Measurements from ENCODE around the gene ZNF343. TPM values are rescaled to one million over a fixed set of nuclear protein-coding genes. Genes with fewer than 3 reads are reported as not detected.
"Not testable (repeated sequence)": the region's sequence is repeated elsewhere in the genome, so short reads cannot be mapped to it uniquely, and the experiment has no call there.

ZNF343 gene
- total RNA-seq, 1 donor from 2014 or later = 9.2 TPM

- DNase-seq (ENCODE audit: low read depth) (no peak), FAIRE-seq (no peak)
- Histone ChIP-seq H3K27me3 (ENCODE audit: control insufficient read depth, insufficient read depth, low read length) (peaks cover 7% of the 10 kb centered on the region), H3K36me3 (ENCODE audit: control insufficient read depth, insufficient read depth, low read length) (no peaks in the 10 kb centered on the region), H3K4me3 (ENCODE audit: low read depth, low read length) (no peak overlapping the region)
- TF ChIP-seq, protein P1, sequence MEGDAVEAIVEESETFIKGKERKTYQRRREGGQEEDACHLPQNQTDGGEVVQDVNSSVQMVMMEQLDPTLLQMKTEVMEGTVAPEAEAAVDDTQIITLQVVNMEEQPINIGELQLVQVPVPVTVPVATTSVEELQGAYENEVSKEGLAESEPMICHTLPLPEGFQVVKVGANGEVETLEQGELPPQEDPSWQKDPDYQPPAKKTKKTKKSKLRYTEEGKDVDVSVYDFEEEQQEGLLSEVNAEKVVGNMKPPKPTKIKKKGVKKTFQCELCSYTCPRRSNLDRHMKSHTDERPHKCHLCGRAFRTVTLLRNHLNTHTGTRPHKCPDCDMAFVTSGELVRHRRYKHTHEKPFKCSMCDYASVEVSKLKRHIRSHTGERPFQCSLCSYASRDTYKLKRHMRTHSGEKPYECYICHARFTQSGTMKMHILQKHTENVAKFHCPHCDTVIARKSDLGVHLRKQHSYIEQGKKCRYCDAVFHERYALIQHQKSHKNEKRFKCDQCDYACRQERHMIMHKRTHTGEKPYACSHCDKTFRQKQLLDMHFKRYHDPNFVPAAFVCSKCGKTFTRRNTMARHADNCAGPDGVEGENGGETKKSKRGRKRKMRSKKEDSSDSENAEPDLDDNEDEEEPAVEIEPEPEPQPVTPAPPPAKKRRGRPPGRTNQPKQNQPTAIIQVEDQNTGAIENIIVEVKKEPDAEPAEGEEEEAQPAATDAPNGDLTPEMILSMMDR (IDR thresholded peaks at IDR 0.05; ENCODE audit: insufficient read depth, low read length, severe bottlenecking) = no peak
These were observed 27.2 kb upstream of the ZNF343 start for GRCh38 chr20:2535711-2536559.

DNA sequence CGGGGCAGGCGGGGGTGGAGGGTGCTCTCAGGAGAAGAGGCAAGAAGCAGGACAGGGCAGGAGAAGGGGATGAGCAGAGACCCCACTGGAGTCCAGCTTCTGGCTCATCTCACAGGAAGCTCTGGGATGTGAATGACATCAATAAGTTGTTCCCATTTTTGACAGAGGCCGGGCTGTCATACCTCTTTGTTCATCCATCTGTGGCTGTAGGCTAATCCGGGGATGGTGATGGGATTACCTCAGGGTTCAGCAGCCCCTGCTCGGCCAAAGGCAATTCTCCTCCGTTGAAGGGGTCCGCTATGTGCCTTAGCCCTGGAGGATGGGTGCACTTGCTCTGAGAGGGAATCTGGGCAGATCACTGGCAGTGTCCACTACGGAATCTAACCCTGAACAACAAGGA, 24.4 kb upstream of the ZNF343 start:
- peaks cover 7% of the 10 kb centered on the region for H3K27me3 ChIP-seq (ENCODE audit: control insufficient read depth, insufficient read depth, low read length)
- TF ChIP-seq, protein P1 (IDR thresholded peaks at IDR 0.05; ENCODE audit: insufficient read depth, low read length, severe bottlenecking) = no peak

DNA sequence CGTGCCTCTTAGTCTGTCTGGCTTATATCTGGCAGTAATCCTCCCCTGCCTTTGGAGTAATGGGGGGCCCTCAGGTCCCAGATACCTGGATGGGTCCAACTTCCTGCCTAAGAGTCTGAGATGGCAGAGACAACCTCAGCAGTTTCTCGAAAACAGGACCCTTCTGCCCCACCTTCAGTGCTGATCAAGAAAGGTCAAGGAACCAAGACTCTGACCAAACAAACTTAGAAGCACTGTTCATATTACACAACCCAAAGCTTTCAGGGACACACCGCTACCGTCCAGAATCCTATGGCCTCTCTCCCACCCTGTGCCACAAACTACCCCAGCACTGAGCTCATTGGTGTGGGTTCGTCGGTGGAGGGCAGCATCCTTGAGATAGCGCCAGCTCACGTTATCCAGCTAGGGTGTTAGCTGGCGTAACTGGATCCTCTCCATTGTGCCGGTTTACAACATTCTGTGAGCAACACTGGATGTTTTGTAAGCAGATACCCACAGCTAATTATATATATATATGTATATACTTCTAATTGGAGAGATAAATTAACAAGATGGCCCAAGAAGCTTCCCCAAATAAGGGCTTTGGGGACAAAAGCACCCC, 20.1 kb upstream of the ZNF343 start:
- no peak for DNase-seq (ENCODE audit: low read depth)
- Histone ChIP-seq H3K4me3 (ENCODE audit: low read depth, low read length) (no peak overlapping the region), H3K36me3 (ENCODE audit: control insufficient read depth, insufficient read depth, low read length) (no peaks in the 10 kb centered on the region), H3K27me3 (ENCODE audit: control insufficient read depth, insufficient read depth, low read length) (peaks cover 3% of the 10 kb centered on the region)
- TF ChIP-seq, protein P1 (IDR thresholded peaks at IDR 0.05; ENCODE audit: insufficient read depth, low read length, severe bottlenecking) = no peak
- no peak for FAIRE-seq

More for the DNA sequence above, 24.4 kb upstream of the ZNF343 start:
- no peaks in the 10 kb centered on the region for H3K36me3 ChIP-seq (ENCODE audit: control insufficient read depth, insufficient read depth, low read length)
- DNase-seq (ENCODE audit: low read depth) = no peak
- H3K4me3 ChIP-seq (ENCODE audit: low read depth, low read length) = no peak overlapping the region
- no peak for FAIRE-seq

DNA sequence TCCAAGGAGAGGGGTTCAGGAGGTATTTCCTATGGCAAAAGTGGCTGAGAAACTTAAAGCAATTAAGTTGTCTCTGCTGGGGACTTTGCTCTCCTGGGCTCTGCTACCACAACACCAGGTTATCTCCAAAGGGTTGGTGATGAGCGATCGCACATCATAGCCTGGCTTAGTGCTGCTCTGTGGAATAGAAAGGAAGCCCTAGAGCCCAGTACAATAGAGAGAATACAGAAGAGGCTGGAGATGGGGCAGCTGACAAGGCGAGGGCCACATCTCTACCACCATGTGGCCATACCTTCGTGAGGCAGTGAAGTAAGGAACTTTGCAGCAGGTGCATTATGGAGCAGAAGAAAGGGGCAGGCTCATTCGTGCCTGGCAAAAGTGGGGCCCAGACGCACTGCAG, 19.0 kb upstream of the ZNF343 start:
- FAIRE-seq = no peak
- no peak for DNase-seq (ENCODE audit: low read depth)
- TF ChIP-seq, protein P1 (IDR thresholded peaks at IDR 0.05; ENCODE audit: insufficient read depth, low read length, severe bottlenecking) = no peak
- Histone ChIP-seq H3K27me3 (ENCODE audit: control insufficient read depth, insufficient read depth, low read length) (peaks cover 3% of the 10 kb centered on the region), H3K36me3 (ENCODE audit: control insufficient read depth, insufficient read depth, low read length) (no peaks in the 10 kb centered on the region), H3K4me3 (ENCODE audit: low read depth, low read length) (no peak overlapping the region)

DNA sequence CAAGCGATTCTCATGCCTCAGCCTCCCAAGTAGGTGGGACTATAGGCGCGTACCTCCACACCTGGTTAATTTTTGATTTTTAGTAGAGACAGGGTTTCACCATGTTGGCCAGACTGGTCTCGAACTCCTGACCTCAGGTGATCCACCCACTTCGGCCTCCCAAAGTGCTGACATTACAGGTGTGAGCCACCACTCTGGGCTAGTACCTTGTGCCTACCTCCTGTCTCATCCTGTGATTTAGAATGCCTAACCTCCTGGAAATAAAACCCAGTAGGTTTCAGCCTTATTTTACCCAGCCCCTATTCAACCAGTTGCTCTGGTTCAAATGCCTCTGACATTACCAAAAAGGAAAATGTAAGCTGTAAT, 17.5 kb upstream of the ZNF343 start:
- not testable (repeated sequence) for DNase-seq (ENCODE audit: low read depth); FAIRE-seq; H3K27me3 ChIP-seq (ENCODE audit: control insufficient read depth, insufficient read depth, low read length); H3K36me3 ChIP-seq (ENCODE audit: control insufficient read depth, insufficient read depth, low read length); H3K4me3 ChIP-seq (ENCODE audit: low read depth, low read length)

DNA sequence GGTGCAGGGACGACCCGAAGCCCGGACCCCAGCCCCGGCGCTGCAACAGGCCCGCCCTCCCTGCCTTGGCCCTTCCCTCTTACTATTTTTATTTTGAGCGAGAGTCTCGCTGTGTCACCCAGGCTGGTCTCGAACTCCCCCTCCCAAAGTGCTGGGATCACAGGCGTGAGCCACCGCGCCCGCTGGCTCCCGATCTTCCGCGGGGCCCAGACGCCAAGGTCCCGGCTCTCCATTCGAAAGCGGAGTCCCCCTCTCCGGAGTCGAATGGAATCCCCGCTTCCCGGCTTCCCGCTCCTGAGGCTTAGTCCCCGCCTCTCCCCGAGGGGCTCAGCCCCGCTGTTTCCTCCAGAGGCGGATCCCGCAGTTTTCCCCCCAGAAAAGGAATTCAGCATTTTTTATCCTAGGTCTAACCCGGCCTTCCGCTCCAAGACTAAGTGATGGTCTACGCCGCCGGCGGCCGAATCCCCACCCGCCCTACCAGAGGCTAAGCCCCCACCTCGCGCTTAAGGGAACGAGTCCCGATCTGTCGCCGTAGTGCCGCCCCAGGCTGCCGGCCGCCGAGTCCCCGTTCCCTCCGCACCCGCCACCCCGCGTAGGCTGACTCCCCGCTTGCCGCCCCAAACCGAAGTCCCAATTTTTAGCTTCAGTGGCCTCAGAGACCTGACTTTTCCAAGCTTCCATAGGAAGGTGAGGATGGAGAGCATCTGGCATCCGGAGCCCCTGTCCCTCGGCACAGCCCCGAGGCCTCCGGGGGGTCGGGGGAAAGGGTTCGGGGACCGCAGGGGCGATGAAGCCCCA, 16.2 kb upstream of the ZNF343 start:
- H3K4me3 ChIP-seq (ENCODE audit: low read depth, low read length) = peak overlapping the region; percentile 69
- no peak for DNase-seq (ENCODE audit: low read depth)
- TF ChIP-seq, protein P1 (IDR thresholded peaks at IDR 0.05; ENCODE audit: insufficient read depth, low read length, severe bottlenecking) = no peak
- no peaks in the 10 kb centered on the region for H3K36me3 ChIP-seq (ENCODE audit: control insufficient read depth, insufficient read depth, low read length)
- FAIRE-seq = no peak
- H3K27me3 ChIP-seq (ENCODE audit: control insufficient read depth, insufficient read depth, low read length) = peaks cover 3% of the 10 kb centered on the region
